OCI-LY3 (cell line): ENCODE measurements around the gene MIF4GD.

Source experiments
- CTCF ChIP-seq: fragments of 200-600, 300-600 bp; sonication (generic); IDR thresholded peaks from 2 replicates; pipeline ENCODE4 v1.5.1; 2014; ENCODE audit warnings: antibody characterized with exemption, low read length, low read depth
- EZH2phosphoT487 ChIP-seq: fragments of 200-600 bp; shearing (Covaris generic); IDR thresholded peaks from 2 replicates; pipeline ENCODE4 v1.6.1; 2018; ENCODE audit warnings: antibody characterized with exemption, mixed run types, low read depth

DNA sequence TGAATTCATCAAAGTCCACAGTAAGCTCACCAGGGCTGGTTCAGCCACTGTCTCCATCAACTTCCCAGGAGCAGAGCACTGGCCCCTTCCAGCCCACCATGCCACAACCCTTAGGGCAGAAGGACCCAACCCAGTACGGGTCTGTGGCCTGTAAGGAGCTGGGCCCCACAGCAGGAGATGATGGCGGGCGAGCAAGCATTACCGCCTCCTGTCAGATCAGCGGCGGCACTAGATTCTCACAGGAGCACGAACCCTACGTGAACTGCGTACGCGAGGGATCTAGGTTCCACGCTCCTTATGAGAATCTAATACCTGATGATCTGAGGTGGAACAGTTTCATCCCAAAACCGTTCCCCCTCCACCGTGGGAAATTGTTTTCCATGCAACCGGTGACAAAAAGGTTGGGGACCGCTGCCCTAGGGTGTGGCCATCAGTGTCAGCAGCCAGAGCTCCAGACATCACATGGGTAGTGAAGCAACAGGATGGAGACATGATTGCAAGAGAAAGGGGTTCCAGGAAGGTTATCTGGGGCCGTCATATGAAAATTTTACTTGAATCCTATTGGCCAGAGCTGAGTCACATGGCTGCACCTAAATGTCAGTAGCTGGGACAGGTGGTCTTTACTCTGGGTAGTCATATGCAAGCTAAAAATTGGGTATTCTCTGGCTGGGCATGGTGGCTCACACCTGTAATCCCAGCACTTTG lies 30.6 kb upstream of the MIF4GD start:
- no peak for TF ChIP-seq CTCF
- no peak for TF ChIP-seq EZH2phosphoT487
